NCI-H2029 (cell line): ENCODE measurements around the gene FREM2.

ENCODE experiments used
- DNase-seq: peaks from one replicate; lab custom pipeline; 2025; lab: John Stamatoyannopoulos, UW

FREM2 gene

DNA sequence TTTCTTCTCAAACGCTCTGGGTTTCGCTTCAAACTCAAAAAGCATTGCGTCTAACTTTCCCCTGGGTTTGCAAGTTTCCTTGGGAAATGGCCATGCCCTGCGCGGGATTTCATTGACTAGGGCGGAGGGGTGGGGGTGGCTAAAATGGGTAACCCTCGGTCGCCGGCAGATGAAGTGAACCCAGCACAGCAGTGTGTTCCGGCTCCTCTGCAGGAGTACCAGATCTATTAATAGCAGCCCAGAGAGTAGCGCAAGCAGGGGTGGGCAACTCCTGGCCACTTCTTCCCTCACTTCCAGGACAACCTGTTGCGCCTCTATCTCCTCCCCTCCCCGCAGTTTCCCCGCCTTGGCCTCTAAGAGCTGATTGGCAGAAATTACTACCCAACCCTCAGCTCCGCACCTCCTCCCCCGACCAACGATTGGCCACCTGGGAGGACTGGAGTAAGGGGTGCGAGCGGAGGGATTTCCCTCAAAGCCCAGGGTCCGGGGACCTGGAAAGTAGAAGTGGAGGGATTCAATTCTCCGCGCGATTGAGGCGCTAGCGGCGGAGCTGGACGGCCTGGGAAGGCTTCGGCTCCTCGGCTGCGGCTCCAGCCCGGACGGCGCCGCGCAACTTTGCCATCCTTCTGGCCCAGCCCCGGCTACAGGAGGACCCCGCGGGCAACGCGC lies at the start of gene FREM2:
TSS of gene FREM2 (plus strand) at position 501 of the 669 bp plus-strand sequence. CDS start 268 bp downstream, outside the sequence.
- peak; percentile 22 for DNase-seq

GRCh38 chr13:38637576-38637975 lies 49.3 kb upstream of the FREM2 start:
- DNase-seq, result no peak

DNA sequence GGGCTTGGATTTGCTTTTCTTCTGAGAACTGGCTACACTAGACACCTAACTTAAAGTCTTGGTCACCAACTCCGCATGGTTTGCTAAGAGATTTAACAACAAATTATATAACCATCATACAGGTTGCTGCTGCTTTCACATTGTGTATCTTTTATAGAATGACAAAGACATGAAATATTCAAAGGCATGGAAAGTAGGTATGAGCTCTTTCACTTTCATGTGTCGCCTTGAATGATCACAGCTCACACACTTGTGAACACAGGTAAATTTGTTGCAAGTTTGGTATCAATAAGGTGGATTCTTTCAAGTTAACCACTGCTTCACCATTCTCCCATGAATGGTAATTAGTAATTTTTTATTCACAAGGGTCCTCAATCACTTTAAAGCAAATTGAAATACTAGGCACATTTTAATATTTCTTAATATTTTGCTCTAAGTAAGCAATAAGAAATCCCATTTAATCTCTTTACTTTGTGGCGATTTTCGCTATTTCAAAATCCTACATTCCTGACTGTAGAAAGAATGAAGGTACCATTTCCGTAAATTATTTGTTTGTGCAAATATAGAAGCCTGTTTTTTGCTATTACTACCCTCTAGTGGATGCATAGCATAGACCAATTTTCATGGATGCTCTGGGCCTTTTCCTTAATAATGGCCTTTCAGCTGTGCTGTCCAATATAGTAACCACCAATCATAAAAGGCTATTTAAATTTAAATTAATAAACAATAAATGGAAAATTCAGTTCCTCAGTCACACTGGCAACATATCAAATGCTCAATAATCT lies 45.5 kb upstream of the FREM2 start:
- no peak for DNase-seq

DNA sequence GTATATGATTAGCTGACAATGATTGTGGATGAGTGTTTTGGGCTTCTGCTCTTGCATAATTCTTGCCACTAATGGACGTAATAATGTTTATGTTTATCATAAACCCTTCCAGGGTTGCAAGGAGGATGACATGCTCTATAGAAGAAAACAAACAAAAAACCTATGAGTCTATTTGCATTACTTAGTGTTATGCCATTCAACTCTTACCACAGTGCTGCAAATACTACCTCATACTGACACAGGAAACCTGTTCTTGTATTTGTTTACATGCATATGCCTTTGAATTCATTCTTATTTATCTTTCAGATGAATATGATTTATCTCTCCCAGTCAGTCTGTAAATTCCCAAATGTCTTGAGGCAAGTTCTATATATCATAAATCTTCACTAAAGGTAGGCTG lies 39.6 kb upstream of the FREM2 start:
- no peak for DNase-seq

DNA sequence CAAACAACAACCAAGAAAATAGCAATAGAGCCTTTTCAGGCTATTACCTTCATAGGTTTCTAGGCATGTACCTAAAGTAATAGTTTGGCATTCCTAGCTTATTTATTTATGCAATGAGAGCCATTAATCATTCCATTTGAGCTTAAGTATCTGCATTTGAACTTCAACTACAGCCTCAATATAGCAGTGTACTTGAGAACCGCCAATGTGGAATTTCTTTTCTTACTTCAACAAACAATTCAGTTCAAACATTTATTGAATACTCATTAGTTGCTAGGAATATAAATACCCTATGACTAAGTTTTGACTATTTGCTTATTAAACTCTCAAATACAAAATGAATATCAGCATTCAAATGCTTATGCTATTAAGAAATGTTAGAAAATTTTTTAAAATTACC lies 38.0 kb upstream of the FREM2 start:
- no peak for DNase-seq

DNA sequence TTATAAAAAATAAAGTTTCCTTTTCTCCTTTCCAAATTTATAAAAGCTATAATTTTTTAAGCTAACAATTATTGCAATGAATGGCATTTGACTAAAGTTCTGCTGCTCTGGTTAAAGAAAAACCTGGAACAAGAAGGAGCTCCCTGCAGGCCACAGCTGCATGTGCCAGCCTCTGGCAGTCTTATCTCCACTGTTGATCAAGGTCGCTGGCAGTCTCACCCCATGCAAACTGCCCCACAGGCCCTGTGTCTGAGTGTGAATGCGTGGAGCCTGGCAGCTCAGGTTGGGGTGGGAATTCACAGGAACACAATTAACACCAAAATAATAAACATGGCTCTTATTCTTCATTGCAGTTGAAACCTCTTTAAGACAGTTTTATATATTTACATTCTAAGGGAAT lies 30.2 kb upstream of the FREM2 start:
- no peak for DNase-seq

DNA sequence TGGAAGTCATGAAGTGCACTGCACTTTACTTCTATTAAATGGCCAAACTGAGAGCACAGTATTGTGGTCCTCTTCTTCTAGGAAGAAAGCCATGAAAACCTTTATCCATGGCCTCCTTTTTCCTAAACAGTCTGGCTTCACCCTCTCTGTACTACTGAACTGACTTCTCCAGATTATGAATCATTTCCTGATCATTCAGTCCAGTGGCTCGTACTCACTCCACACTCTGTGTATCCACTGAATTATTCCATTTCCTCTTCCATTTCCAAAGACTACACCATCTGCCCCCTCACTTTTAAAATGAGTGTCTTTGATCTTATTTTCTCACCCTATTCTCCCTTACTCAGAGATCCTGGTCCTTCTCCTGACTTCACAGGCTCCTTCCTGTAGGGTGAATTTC lies 29.7 kb upstream of the FREM2 start:
- no peak for DNase-seq

DNA sequence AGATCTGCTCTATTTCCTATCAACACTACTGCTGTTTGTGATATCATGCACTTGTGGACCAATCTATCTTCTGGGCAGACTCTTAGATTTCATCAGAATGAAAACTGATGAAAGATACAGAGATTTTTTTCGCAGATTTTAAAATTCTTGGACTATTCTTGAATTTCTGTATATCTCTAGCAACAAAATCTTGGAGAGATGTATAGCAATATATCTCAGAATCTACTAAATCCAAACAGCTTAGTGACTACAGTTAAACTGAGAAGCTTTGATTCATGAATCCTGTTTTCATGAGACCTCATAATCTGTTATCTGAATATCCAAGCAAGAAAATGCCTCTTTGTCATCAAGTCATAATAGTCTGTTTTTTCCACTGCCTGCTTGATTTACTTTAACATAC lies 28.0 kb upstream of the FREM2 start:
- no peak for DNase-seq

DNA sequence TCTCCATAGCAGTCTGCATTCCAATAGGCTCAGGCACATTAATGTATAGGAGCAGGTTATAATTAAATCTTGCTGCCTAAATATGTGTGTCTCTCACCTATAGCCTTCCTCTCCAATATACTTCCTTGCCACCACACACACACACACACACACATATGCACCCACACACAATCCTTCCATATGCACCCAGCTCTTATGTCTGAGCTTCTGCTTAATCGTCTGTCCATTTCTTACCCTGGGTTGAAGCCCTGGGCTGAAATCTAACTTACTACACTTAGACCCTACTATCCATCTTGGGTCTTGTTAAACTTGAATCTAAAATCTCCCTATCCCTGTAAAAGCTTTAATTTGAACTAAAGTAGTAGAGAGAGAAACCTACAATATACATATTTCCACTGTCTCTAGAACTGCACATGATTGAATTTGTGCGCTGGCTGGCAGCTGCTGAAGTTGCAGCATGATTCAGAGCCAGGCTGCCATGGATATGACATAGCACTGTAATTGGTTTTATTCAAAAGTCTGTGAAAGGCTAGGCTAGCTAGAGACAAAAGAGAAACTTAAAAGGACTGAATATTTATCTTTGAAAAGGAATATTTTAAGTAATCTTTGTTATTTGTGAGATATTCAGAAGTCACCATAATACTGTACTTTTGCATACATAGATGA lies 25.7 kb upstream of the FREM2 start:
- no peak for DNase-seq

DNA sequence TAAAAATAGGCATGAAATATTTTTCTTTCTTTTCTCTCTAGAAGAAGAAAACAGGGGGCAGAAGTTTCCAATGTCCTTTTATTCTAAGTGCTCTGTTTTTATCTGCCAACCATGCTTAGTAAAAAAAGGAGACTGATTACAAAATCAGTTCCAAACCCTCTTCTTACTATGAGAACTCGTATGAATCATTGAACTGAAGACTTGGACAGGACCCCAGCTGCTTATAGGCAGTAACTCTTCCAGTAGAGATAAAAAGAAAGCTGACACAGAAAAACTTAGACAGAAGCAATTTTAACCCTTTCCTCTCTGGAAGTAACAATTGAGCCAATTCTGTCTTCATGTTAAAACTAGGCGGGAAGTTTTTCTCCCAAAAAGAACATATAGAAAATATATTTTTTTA lies 24.5 kb upstream of the FREM2 start:
- DNase-seq, result no peak

GRCh38 chr13:38664906-38665305 lies 22.0 kb upstream of the FREM2 start:
- no peak for DNase-seq

DNA sequence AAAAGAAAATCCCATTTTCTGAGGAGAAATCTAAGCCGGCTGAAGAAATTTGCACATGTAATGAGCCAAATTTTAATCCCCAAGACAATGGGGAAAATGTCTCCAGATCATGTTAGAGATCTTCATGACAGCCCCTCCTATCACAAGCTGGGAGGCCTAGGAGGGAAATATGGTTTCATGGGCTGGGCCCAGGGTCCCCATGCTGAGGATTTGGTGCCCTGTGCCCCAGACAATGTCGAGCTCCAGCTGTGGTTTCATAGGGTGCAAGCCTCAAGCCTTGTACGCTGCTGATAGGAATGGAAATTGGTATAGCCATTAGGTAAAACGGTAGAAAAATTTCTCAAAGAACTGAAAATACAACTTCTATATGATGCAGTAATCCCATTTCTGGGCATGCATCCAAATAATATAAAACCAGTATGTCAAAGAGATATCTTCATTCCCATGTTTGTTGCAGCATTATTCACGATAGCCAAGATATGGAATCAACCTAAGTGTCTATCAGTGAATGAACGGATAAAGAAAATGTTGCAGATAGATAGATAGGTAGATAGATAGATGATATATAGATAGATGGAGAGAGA lies 19.3 kb upstream of the FREM2 start:
- DNase-seq, result no peak

DNA sequence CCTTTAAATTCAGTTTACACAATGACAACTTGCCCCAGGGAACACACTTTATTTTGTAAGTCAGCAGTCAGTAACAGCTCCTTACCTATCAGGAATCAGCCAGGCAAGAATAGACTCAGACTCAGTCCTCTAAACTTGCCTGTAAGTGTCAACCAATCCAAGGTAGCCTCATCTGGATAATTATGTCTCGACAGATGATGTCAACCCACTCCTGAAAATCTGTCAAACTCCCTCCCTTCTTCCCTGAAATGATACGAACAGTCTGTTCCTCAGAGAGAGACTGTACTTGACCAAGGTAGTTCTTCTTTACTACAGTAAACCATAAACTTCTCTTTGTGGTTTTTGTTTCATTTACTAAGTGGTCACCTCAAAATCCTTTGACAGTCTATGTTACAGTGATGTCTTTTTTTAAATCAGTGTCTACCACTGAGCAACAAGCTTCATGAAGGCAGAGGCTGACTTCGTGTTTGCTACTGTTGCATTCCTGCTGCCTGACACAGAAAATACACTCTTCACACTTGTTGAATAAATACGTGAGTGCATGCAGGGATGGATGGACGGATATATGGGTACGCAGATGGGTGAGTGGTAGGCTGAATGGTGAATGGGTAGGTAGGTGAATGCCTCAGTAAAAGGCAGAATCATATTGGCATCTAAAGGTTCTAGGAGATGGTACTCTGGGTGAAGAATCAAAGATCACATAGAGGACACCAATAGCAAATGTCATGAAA lies 17.5 kb upstream of the FREM2 start:
- DNase-seq, result no peak

DNA sequence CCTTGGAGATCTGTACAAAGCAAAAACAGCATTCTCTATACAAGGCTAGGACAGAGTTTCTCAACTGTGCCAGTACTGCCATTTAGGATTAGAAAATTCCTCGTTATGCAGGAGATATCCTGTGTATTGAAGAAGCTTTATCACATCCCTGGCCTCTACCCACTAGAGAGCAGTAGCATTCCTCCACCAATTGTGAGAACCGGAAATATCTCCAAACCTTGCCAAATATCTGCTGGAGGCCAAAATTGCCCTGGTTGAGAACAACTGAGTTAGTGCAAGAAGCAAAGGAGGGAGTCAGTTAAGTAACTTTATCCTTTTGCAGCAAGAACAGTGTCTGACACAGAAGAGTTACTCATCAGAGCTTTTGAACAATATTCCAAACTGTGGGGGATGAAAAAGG lies 16.2 kb upstream of the FREM2 start:
- no peak for DNase-seq

DNA sequence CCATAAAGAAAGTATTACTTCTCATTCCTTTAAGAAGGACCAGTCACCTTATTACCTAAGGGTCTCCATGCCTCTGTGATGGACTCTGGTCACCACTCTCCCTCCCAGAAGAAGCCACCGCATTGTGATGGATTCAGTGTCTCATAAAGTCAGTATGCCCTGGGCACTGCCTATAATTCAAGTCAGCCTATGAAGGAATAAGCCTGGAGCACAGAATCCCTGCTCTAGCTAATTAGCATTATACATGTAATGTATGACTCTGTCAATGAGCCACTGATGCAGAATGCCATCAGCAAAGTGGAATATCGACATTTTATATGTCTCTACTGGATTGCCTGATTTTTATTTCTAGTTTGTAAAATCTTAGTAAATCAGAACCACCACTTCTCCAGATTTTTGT lies 14.9 kb upstream of the FREM2 start:
- no peak for DNase-seq

DNA sequence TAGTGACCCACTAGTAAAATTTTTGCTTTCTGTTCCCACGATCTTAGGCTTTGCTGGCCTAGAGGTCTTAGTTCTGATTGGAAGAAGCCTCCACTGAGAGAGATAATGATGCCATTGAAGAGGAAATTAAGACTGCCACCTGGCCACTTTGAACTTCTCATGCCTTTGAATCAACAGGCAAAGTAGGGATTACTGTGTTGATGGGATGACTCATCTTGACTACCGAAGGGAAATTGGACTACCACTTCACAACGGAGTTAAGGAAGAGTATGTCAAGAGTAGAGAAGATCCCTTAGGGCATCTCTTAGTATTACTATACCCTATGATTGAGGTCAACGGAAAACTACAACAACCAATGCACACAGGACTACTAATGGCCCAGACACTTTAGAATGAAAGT lies 12.7 kb upstream of the FREM2 start:
- no peak for DNase-seq

DNA sequence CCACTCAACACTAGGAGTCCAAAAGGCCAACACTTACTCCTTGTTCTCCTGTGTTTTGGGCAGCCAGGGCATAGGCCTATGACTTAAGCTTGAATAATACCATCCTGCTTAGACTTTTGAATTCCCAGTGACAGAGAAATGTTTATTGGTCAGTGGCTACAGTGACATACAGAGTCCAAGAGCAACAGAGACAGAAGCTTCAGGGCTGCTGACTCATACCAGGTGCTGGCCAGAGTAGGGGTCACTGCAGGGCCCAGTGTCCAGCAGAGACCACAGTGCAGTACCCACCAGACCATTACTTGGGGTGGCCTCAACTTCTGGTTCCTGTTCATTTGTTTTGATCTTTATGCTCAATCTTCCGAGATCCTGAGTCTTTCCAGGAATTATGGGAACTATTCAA lies 6.0 kb upstream of the FREM2 start:
- DNase-seq, result no peak

DNA sequence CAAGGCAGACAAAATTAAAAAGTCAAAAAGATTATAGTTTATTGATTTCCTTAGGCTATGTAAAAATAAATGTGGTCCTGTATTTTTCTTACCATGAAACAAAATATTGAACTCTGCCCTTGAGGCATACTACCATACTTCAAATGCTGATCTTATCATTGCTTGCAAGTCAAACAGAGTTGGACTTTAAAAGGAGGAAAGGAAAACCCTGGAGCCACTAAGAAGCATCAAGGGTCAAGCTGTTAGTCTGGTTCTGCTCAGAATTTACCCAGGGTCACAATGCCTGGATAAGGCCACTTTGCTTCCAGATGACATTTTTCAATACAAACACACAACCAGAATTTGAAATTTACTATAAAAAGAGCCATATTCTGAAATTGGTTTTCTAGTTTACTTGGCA lies 2.2 kb upstream of the FREM2 start:
- no peak for DNase-seq

- DNase-seq, result no peak
Observed at GRCh38 chr13:38685431-38685830, 1.4 kb upstream of the FREM2 start.

DNA sequence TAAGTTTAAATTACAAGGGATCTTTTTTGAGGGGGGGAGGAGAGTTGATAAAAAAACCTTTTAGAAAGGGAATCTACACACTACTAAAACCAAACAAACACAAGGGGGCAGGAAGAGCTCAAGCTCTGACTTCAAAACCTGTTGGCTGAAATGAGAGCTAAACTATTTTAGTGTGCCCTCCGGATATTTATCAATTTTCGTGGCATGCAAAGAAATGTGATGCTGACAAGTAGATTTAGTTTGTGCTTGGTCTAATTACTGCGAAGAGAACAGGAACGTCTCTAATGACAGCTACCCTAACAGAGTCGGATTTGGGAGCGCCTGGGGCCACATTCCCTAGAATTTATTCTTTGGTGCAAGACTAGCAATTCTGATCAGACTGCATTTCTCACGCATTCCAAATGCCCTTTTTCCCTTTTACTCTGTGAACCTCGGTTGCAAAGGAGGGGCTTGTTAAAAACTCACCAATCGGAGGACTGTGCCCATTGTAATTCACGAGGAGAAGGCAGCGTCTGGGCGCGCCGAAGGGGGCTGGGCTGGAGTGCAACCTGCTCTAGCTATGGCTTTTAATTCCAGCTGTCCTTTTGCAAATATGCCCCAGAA lies 802 bp upstream of the FREM2 start:
- DNase-seq, result no peak
